Fibroblast of mammary gland (primary cell): ENCODE results near the gene POU2AF3.

ENCODE experiments used
- DNase-seq: peaks from one replicate; pipeline ENCODE4 v3.0.0-alpha.2; 2010; ENCODE audit warnings: low read depth
- H3K4me3 ChIP-seq: 2 replicates; pipeline ENCODE4 v1.5.1; 2011; ENCODE audit warnings: low read depth, mild to moderate bottlenecking, low read length, moderate library complexity; ENCODE audit not compliant: control insufficient read depth
- CTCF ChIP-seq: conservative IDR thresholded peaks from 2 replicates; pipeline ENCODE4 v1.5.1; 2011; ENCODE audit warnings: low read depth, low read length, inconsistent platforms; ENCODE audit not compliant: control insufficient read depth, insufficient read depth

The POU2AF3 gene

GRCh38 chr11:111300569-111300968 is 2.2 kb downstream of the POU2AF3 start:
- DNase-seq, result no peak
- H3K4me3 ChIP-seq, result no peak overlapping the region
- no peak for TF ChIP-seq CTCF

GRCh38 chr11:111301004-111301841 is 2.9 kb downstream of the POU2AF3 start:
- no peak overlapping the region for H3K4me3 ChIP-seq
- DNase-seq, result no peak
- TF ChIP-seq CTCF, result no peak

- no peak for TF ChIP-seq CTCF
- H3K4me3 ChIP-seq, result no peak overlapping the region
- DNase-seq, result no peak
These were observed 3.4 kb downstream of the POU2AF3 start for GRCh38 chr11:111301842-111302118.

GRCh38 chr11:111302298-111302697 is 4.0 kb downstream of the POU2AF3 start:
- no peak overlapping the region for H3K4me3 ChIP-seq
- no peak for DNase-seq
- TF ChIP-seq CTCF, result no peak

- DNase-seq, result no peak
- no peak for TF ChIP-seq CTCF
- H3K4me3 ChIP-seq, result no peak overlapping the region
These were observed 5.1 kb downstream of the POU2AF3 start for GRCh38 chr11:111303461-111303860.

GRCh38 chr11:111305162-111305802 is 6.9 kb downstream of the POU2AF3 start:
- no peak overlapping the region for H3K4me3 ChIP-seq
- DNase-seq, result no peak
- TF ChIP-seq CTCF, result no peak
